ENCODE data around the gene MZT2A.
A peak's percentile ranks its signal among the peaks of the same experiment; 100 is the strongest.
"Not testable (repeated sequence)": the region's sequence is repeated elsewhere in the genome, so short reads cannot be mapped to it uniquely, and the experiment has no call there.

The MZT2A gene

GRCh38 chr2:131528981-131529863 lies 37.0 kb upstream of the MZT2A start:
- DNase-seq (ENCODE audit: insufficient read length, low spot score), result not testable (repeated sequence)
- peak; percentile 76 for TF ChIP-seq SPI1 (IDR thresholded peaks at IDR 0.05; ENCODE audit: low read depth, low read length)
- peak; percentile 84 for FAIRE-seq

DNA sequence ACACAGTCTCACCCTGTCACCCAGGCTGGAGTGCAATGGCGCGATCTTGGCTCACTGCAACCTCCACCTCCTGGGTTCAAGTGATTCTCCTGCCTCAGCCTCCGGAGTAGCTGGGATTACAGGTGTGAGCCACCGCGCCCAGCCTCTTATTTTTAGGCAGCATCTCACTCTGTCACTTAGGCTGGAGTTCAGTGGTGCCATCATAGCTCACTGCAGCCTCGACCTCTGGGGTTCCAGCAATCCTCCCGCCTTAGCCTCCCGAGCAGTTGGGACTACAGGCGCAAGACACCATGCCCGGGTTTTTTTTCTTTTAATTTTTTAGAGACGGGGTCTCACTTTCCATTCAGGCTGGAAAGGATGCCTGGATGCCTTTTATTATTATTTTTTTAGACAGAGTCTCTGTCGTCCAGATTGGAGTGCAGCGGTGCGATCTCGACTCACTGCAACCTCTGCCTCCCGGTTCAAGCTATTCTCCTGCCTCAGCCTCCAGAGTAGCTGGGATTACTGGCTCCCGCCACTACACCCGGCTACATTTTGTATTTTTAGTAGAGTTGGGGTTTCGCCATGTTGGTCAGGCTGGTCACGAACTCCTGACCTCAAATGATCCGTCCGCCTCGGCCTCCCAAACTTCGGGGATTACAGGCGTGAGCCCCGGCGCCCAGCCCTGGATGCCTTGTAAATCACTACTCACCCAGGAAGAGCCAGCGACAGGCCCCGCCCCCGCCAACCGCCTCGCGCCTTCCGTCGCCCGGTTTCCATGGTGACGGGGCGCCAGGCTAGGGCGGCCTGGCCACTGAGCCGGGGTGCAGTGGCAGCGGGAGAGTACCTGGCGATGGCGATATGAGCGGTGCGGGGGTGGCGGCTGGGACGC lies 35.2 kb upstream of the MZT2A start, which contains the start of gene CCDC74A:
CCDC74A (plus strand) TSS at position 758 of the 871 bp plus-strand sequence; CDS start at position 841, 83 bp downstream.
- DNase-seq (ENCODE audit: insufficient read length, low spot score), result not testable (repeated sequence)
- peak; percentile 92 for FAIRE-seq

DNA sequence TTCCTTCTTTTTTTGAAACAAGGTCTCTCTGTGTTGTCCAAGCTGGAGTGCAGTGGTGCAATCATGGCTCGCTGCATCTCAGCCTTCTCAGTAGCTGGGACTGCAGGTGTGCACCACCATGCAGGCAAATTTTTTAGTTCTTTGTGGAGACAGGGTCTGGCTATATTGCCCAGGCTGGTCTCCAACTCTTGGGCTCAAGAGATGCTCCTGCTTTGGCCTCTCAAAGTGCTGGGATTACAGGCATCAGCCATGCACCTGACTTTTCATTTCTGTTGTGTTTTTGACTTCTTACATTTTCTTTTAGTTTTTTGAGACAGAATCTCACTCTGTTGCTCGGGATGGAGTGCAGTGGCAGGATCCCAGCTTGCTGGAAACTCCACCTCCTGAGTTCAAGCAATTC lies 33.1 kb upstream of the MZT2A start:
- not testable (repeated sequence) for FAIRE-seq; DNase-seq (ENCODE audit: insufficient read length, low spot score)

DNA sequence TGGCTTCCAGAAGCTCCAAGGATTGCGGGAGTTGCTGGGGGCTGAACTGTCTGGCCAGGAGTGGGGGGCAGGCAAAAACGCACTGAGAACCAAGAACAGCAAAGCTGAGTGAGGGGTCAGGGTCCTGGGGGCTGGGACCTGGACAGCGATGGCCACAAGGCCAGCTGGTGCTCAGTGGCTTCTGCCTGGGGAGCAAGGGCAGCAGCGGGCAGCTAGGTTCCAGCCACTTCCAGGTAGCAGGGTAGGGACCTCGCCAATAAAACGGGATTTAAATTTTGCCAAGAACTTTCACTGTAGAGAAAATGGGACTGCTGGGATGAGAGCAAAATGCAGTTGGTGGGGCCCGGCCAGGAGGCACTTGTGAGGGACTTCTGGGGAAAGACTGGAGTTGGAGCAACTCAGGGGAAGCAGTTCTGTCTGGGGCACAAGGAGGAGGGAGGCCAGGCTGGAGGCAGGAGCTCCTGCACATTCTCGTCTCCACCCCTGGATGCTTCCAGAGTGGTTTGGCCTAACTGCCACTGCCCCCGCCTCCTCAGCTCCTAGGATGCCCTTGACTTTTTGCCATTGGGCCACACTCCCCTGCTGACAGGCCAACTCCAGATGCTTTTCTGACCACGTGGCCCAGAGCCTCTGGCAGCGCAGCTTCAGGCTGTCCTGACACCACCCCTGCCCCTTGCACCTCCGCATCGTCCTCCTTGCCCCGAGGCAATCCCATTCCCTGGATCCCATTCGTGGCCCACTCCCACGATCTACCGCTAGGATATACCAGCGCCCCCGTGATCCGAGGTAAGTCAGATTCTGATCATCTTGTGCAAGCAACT lies 30.0 kb upstream of the MZT2A start:
- no peak for FAIRE-seq
- TF ChIP-seq TAF1 (IDR thresholded peaks at IDR 0.05; ENCODE audit: low read depth, low read length) (no peak), POLR2A (IDR thresholded peaks at IDR 0.05; ENCODE audit: low read depth, low read length) (no peak), PAX5 (IDR thresholded peaks at IDR 0.05; ENCODE audit: insufficient read depth, low read length, severe bottlenecking) (no peak), SPI1 (IDR thresholded peaks at IDR 0.05; ENCODE audit: low read depth, low read length) (no peak)
- no peak for DNase-seq (ENCODE audit: insufficient read length, low spot score)

DNA sequence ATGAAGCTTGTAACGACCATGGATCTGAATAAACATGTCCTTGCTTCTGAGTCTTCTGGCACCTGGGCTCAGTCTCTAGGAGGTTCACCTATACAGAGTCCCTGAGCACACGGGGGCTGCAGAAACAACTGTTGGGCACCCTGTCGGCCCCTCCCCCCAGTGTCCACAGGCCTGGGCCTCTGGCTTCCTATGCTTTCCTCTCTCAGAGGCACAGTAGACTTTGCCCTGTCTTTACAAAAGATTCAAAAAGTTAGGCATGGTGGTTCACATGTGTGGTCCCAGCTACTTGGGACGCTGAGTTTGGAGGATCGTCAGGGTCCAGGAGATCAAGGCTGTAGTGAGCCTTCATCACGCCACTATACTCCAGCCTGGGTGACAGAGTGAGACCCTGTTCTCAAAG lies 29.3 kb upstream of the MZT2A start:
- FAIRE-seq; DNase-seq (ENCODE audit: insufficient read length, low spot score): not testable (repeated sequence)

GRCh38 chr2:131520526-131520925 lies 28.3 kb upstream of the MZT2A start:
- FAIRE-seq (no peak), DNase-seq (ENCODE audit: insufficient read length, low spot score) (no peak)
- TF ChIP-seq POLR2AphosphoS5 (IDR thresholded peaks at IDR 0.05; ENCODE audit: low read depth, low read length) (no peak), PAX5 (IDR thresholded peaks at IDR 0.05; ENCODE audit: insufficient read depth, low read length, severe bottlenecking) (no peak), SPI1 (IDR thresholded peaks at IDR 0.05; ENCODE audit: low read depth, low read length) (no peak), POLR2A (IDR thresholded peaks at IDR 0.05; ENCODE audit: low read depth, low read length) (no peak), POU2F2 (IDR thresholded peaks at IDR 0.05; ENCODE audit: low read depth, low read length) (no peak), TAF1 (IDR thresholded peaks at IDR 0.05; ENCODE audit: low read depth, low read length) (no peak)

DNA sequence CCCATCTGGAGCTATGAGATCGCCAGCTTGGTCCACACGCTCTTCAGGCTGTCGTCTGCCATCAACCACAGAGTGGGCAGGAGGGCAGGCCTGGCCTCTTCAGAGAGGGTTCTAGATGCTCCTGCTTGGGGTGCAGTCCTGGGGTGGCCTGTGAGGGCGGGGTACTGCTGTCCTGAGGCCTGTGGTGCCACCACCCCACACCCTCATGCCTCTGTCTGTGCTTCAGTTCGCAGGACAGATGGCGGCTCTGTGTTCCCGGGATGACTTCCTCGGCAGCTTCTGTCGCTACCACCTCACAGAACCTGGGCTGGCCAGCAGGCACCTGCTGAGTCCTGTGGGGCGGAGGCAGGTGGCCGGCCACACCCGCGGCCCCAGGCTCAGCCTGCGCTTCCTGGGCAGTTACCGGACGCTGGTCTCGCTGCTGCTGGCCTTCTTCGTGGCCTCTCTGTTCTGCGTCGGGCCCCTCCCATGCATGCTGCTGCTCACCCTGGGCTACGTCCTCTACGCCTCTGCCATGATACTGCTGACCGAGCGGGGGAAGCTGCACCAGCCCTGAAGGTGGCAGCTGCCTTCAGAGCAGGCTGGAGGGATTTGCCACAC lies 27.8 kb upstream of the MZT2A start:
- FAIRE-seq; DNase-seq (ENCODE audit: insufficient read length, low spot score): not testable (repeated sequence)

GRCh38 chr2:131519466-131519865 lies 27.3 kb upstream of the MZT2A start:
- no peak for FAIRE-seq
- no peak for TF ChIP-seq PAX5 (IDR thresholded peaks at IDR 0.05; ENCODE audit: insufficient read depth, low read length, severe bottlenecking)
- TF ChIP-seq POLR2A (IDR thresholded peaks at IDR 0.05; ENCODE audit: low read depth, low read length), result no peak
- no peak for TF ChIP-seq POU2F2 (IDR thresholded peaks at IDR 0.05; ENCODE audit: low read depth, low read length)
- no peak for TF ChIP-seq POLR2AphosphoS5 (IDR thresholded peaks at IDR 0.05; ENCODE audit: low read depth, low read length)
- no peak for TF ChIP-seq SPI1 (IDR thresholded peaks at IDR 0.05; ENCODE audit: low read depth, low read length)
- no peak for TF ChIP-seq TAF1 (IDR thresholded peaks at IDR 0.05; ENCODE audit: low read depth, low read length)
- DNase-seq (ENCODE audit: insufficient read length, low spot score), result no peak

GRCh38 chr2:131518531-131518930 lies 26.3 kb upstream of the MZT2A start:
- DNase-seq (ENCODE audit: insufficient read length, low spot score), result not testable (repeated sequence)
- FAIRE-seq, result peak; percentile 38

- not testable (repeated sequence) for FAIRE-seq; DNase-seq (ENCODE audit: insufficient read length, low spot score)
Measured at GRCh38 chr2:131517856-131518255, 25.7 kb upstream of the MZT2A start.
